SJSA1 (cell line): ENCODE results near the gene KRTAP1-3. TPM values are rescaled to one million over a fixed set of nuclear protein-coding genes. Genes with fewer than 3 reads are reported as not detected.
"Not testable (repeated sequence)": the region's sequence is repeated elsewhere in the genome, so short reads cannot be mapped to it uniquely, and the experiment has no call there.

Source experiments
- DNase-seq, 2 experiments: peaks; one replicate each; pipeline ENCODE4 v3.0.0-alpha.2; 2015 to 2020; ENCODE audit warnings: low spot score in 2 of 2, low read depth in 1 of 2
- H3K27ac ChIP-seq: fragments of 250-450 bp; sonication (Bioruptor Pico); 2 replicates; pipeline ENCODE4 v1.5.1; 2020; ENCODE audit warnings: mild to moderate bottlenecking, moderate library complexity
- H3K27me3 ChIP-seq: fragments of 250-450 bp; sonication (Bioruptor Pico); replicated peaks from 2 replicates; pipeline ENCODE4 v1.5.1; 2020; ENCODE audit warnings: mild to moderate bottlenecking, moderate library complexity
- H3K36me3 ChIP-seq: fragments of 250-450 bp; sonication (Bioruptor Pico); 2 replicates; pipeline ENCODE4 v1.5.1; 2020; ENCODE audit warnings: mild to moderate bottlenecking
- H3K4me1 ChIP-seq: fragments of 250-450 bp; sonication (Bioruptor Pico); replicated peaks from 2 replicates; pipeline ENCODE4 v1.6.1; 2021; ENCODE audit warnings: mild to moderate bottlenecking
- H3K4me3 ChIP-seq: fragments of 250-450 bp; sonication (Bioruptor Pico); 2 replicates; pipeline ENCODE4 v1.5.1; 2020; ENCODE audit warnings: mild to moderate bottlenecking
- H3K9me3 ChIP-seq: fragments of 250-450 bp; sonication (Bioruptor Pico); replicated peaks from 2 replicates; pipeline ENCODE4 v1.5.1; 2020; ENCODE audit warnings: mild to moderate bottlenecking
- total RNA-seq: library from RNA; depleted of rRNA; stranded (reverse); fragments of >200 nt; shearing (Covaris generic); gene quantifications from 2 replicates; pipeline ENCODE4 v1.2.3, GENCODE V29; 2014

The KRTAP1-3 gene
- total RNA-seq, 1 experiment from 2014 or later: not detected

GRCh38 chr17:41042953-41043352 is 8.3 kb upstream of the KRTAP1-3 start:
- Histone ChIP-seq H3K36me3 (no peaks in the 10 kb centered on the region), H3K27me3 (no peaks in the 10 kb centered on the region), H3K4me3 (no peak overlapping the region), H3K9me3 (no peaks in the 10 kb centered on the region), H3K27ac (no peak overlapping the region), H3K4me1 (peaks cover 3% of the 10 kb centered on the region)
- no peak for DNase-seq

GRCh38 chr17:41040783-41041571 is 6.3 kb upstream of the KRTAP1-3 start, which contains the start of gene KRTAP1-1:
KRTAP1-1 (minus strand) TSS chr17:41041450; CDS start chr17:41041397, 53 bp downstream.
- not testable (repeated sequence) for H3K27ac ChIP-seq, H3K9me3 ChIP-seq, H3K27me3 ChIP-seq, H3K4me3 ChIP-seq, H3K36me3 ChIP-seq, DNase-seq, H3K4me1 ChIP-seq

GRCh38 chr17:41037853-41038350 is 3.2 kb upstream of the KRTAP1-3 start:
- Histone ChIP-seq H3K36me3 (no peaks in the 10 kb centered on the region), H3K4me3 (no peak overlapping the region), H3K27me3 (no peaks in the 10 kb centered on the region), H3K4me1 (no peaks in the 10 kb centered on the region), H3K9me3 (no peaks in the 10 kb centered on the region), H3K27ac (no peak overlapping the region)
- no peak for DNase-seq

DNA sequence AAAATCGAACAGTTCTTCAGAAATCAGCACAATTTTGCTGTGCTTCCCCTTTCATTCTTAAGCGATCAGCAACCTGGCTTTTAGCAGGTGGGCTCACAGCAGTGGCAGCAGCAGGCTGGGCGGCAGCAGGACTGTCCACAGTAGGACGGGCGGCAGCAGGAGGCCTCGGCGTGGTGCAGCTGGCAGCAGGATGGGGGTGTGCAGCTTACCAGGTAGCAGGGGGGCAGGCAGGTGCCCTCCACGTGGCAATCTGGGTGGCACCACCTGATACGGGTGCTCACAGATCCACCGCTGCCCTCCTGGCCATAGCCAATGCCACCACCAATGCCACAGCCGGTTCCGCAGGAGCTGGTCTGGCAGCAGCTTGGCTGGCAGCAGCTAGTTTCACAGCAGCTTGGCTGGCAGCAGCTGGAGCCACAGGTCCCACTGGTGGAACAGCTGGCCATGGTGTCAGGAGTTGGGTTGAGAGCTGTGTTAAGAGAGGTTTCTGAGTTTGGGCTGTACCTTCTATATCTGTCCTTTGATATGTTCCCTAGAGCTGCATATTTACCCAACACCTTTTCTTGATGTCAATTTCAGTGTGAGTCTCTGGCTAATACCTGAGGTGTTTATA is 4.9 kb downstream of the KRTAP1-3 start, which contains the start of gene KRTAP1-4:
TSS of gene KRTAP1-4 (minus strand) at position 563 of the 613 bp plus-strand sequence. CDS start at position 446, 117 bp downstream.
- no peaks in the 10 kb centered on the region for H3K9me3 ChIP-seq
- H3K4me1 ChIP-seq: peaks cover 14% of the 10 kb centered on the region
- H3K4me3 ChIP-seq: no peak within 1 kb of the TSS
- DNase-seq: no peak
- H3K36me3 ChIP-seq: no peaks in the 10 kb centered on the region
- no peak within 1 kb of the TSS for H3K27ac ChIP-seq
- no peaks in the 10 kb centered on the region for H3K27me3 ChIP-seq

DNA sequence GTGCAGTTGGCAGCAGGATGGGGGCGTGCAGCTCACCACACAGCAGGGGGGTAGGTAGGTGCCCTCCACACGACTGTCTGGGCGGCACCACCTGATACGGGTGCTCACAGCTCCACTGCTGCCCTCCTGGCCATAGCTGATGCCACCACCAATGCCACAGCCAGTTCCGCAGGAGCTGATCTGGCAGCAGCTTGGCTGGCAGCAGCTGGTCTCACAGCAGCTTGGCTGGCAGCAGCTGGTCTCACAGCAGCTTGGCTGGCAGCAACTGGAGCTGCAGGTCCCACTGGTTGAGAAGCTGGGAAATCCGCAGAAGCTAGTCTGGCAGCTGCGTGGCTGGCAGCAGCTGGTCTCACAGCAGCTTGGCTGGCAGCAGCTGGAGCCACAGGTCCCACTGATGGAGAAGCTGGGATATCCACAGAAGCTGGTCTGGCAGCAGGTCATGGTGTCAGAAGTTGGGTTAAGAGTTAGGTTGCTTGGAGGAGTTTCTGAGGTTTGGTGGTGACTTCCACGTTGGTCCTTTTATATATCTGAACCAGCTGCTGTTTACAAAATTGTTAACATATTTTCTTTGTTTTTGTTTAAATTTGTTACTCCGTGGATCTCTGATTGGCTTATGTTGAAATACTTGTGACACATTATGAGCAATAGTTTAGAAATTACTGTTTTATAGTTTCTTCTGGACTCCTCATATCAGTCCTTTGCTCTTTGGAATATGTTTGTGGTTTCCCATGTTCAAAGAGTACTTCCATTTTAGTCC is 7.8 kb downstream of the KRTAP1-3 start, which contains the start of gene KRTAP1-5:
TSS of gene KRTAP1-5 (minus strand) at position 494 of the 757 bp plus-strand sequence. CDS start at position 441, 53 bp downstream.
- Histone ChIP-seq H3K4me3 (no peak within 1 kb of the TSS), H3K36me3 (no peaks in the 10 kb centered on the region), H3K27ac (peak within 1 kb of the TSS; percentile 10), H3K27me3 (no peaks in the 10 kb centered on the region), H3K4me1 (peaks cover 14% of the 10 kb centered on the region), H3K9me3 (no peaks in the 10 kb centered on the region)
- peak in 1 of 2 experiments; percentile 58 for DNase-seq

DNA sequence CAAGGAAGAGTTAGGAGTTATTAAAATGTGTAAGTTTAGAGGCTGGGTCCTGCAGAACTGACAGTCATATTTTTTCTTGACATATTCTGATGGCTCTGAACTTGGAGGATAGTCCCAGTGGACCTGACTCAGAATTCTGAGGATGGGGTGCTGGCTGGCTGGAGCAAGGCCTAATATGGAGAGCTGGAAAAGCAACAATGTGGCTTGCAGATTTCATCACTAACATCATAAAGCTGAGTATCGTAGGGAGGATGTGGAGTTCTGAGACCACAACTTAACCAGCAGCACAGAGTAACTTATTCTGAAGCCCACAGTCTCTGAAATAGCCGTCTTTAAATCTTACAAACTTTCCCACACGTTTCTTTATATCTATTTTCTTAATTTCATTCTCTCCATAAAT is 10.0 kb downstream of the KRTAP1-3 start:
- DNase-seq: no peak
- H3K36me3 ChIP-seq: no peaks in the 10 kb centered on the region
- H3K4me3 ChIP-seq: no peak overlapping the region
- H3K27ac ChIP-seq: no peak overlapping the region
- H3K9me3 ChIP-seq: no peaks in the 10 kb centered on the region
- H3K27me3 ChIP-seq: no peaks in the 10 kb centered on the region
- peaks cover 14% of the 10 kb centered on the region for H3K4me1 ChIP-seq

DNA sequence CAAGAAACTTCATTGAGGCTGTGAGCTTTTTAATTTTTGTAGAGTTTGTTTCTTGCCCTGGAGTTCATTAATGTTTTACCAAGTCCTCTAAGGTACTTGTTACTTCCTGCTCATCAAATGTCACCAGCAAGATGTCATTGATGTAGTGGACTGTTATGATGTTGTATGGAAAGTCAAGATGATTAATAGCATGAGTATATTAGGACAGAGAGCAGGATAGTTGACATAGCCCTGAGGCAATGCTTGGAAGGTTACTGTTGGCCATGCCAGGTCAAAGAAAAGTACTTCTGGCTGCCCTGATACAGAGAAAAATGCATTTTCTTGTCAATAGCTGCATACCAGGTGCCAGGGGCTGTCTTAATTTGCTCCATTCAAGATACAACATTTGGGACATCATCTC is 14.3 kb downstream of the KRTAP1-3 start:
- Histone ChIP-seq H3K9me3 (no peaks in the 10 kb centered on the region), H3K4me3 (no peak overlapping the region), H3K36me3 (no peaks in the 10 kb centered on the region), H3K27ac (no peak overlapping the region), H3K4me1 (no peaks in the 10 kb centered on the region), H3K27me3 (no peaks in the 10 kb centered on the region)
- no peak for DNase-seq

GRCh38 chr17:41019415-41019814 is 15.3 kb downstream of the KRTAP1-3 start:
- H3K27me3 ChIP-seq: no peaks in the 10 kb centered on the region

DNA sequence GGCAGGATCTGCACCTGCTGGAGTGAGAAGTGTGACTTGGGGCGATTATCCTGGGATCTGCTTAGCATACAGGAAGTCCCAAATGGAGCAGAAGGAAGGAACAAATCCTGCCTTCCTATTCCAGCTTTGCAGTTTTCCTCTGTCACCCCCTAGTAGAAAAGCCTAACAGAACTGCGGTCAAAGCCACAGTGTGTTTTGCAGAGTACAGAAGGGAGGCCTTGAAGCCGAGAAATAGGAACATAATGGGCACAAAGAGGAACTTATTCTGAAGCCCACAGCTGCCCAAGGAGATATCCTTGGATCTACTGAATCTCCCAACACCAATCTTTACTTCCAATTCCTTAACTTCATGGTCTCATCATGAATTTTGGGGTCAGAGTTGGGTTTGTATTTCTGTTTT is 16.1 kb downstream of the KRTAP1-3 start:
- Histone ChIP-seq H3K4me1 (no peaks in the 10 kb centered on the region), H3K9me3 (no peaks in the 10 kb centered on the region), H3K27ac (no peak overlapping the region), H3K4me3 (no peak overlapping the region), H3K36me3 (no peaks in the 10 kb centered on the region), H3K27me3 (no peaks in the 10 kb centered on the region)
- no peak for DNase-seq

More at GRCh38 chr17:41019415-41019814, 15.3 kb downstream of the KRTAP1-3 start:
- Histone ChIP-seq H3K4me1 (no peaks in the 10 kb centered on the region), H3K27ac (no peak overlapping the region), H3K36me3 (no peaks in the 10 kb centered on the region), H3K9me3 (no peaks in the 10 kb centered on the region), H3K4me3 (no peak overlapping the region)
- DNase-seq: no peak

DNA sequence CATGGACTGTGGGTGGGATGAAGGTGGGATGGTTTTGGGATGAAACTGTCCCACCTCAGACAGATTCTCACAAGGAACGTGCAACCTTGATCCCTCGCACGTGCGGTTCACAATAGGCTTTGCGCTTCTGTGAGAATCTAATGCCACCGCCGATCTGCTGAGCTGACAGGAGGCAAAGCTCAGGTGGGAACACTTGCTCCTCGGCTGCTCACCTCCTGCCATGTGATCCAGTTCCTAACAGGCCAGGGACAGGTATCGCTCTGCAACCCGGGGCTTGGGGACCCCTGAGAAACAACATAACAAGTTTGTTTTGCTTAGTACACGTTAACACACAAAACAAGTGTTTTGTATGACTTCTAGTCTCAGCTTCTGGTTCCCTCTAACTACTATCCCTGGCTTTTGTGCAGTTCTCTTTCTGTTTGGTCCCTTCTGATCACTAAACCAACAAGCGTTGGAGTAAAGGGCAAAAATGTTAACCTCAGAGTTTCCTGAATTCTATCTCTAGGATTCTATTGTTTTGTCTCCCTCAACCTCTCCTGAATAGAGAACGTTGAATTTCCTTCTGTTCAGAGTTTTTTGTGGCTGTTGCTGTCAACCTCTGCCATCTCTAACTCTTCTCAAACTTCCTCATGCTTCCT is 18.0 kb downstream of the KRTAP1-3 start:
- no peak overlapping the region for H3K4me3 ChIP-seq
- no peaks in the 10 kb centered on the region for H3K4me1 ChIP-seq
- no peak for DNase-seq
- no peak overlapping the region for H3K27ac ChIP-seq
- H3K9me3 ChIP-seq: no peaks in the 10 kb centered on the region
- no peaks in the 10 kb centered on the region for H3K36me3 ChIP-seq
- no peaks in the 10 kb centered on the region for H3K27me3 ChIP-seq

DNA sequence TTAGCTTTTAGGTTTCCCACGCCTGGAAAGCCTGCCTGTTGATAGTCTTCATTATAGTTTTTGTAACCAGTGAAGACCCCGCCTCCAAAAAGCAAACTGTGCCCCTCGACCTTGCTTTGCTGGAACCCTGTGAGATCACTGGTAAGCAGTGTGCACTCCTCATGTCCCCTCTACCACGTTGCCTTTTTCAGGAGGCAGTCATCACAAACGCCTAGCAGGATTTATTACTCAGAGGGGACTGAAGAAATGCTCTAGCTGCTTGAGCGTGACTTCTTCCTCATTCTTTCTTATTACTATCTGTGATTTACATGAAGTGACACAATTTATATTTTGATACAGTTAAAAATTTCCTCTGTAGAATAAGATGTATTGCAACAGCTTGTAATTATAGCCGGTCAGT is 19.2 kb downstream of the KRTAP1-3 start:
- H3K27ac ChIP-seq: no peak overlapping the region
- H3K4me1 ChIP-seq: no peaks in the 10 kb centered on the region
- no peak for DNase-seq
- no peaks in the 10 kb centered on the region for H3K9me3 ChIP-seq
- no peak overlapping the region for H3K4me3 ChIP-seq
- no peaks in the 10 kb centered on the region for H3K36me3 ChIP-seq
- no peaks in the 10 kb centered on the region for H3K27me3 ChIP-seq

DNA sequence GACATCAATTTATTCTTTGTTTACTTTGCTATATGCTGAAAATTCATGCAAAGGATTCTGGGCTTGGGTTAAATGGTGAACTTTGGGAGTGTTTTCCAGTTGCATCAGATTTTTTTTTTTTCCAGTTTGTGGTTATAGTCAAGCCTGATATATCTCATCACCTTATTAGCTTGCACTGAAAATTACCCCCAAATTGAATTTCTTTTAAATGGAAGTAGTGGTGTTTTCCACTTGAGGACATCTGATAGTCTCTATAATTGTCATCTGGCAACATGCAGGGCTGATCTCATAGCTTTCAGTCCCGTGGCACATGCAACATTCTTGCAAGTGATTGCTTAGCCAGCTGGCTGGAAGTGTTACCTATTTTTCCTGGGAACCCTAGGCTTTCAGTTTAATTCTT is 21.1 kb downstream of the KRTAP1-3 start:
- Histone ChIP-seq H3K9me3 (no peaks in the 10 kb centered on the region), H3K4me3 (no peak overlapping the region), H3K27me3 (no peaks in the 10 kb centered on the region), H3K36me3 (no peaks in the 10 kb centered on the region), H3K27ac (no peak overlapping the region), H3K4me1 (no peaks in the 10 kb centered on the region)
- DNase-seq: no peak

GRCh38 chr17:41013181-41013580 is 21.5 kb downstream of the KRTAP1-3 start:
- DNase-seq: no peak
- no peaks in the 10 kb centered on the region for H3K36me3 ChIP-seq
- H3K27ac ChIP-seq: no peak overlapping the region
- no peaks in the 10 kb centered on the region for H3K27me3 ChIP-seq
- H3K4me3 ChIP-seq: no peak overlapping the region
- no peaks in the 10 kb centered on the region for H3K9me3 ChIP-seq
- H3K4me1 ChIP-seq: no peaks in the 10 kb centered on the region
